GM12891 (cell line): ENCODE measurements around the gene ZC3H4.

ENCODE experiments used
- PAX5 ChIP-seq: IDR thresholded peaks from 2 replicates; pipeline ENCODE4 v1.6.1; 2011; ENCODE audit warnings: low read length, moderate library complexity, mild to moderate bottlenecking; ENCODE audit not compliant: insufficient read depth, severe bottlenecking
- POLR2A ChIP-seq: IDR thresholded peaks from 2 replicates; pipeline ENCODE4 v1.6.1; 2011; ENCODE audit warnings: low read depth, low read length, control low read depth
- POLR2AphosphoS5 ChIP-seq: IDR thresholded peaks from 2 replicates; pipeline ENCODE4 v1.6.1; 2011; ENCODE audit warnings: low read depth, low read length, control low read depth
- POU2F2 ChIP-seq: IDR thresholded peaks from 2 replicates; pipeline ENCODE4 v1.6.1; 2011; ENCODE audit warnings: low read depth, mild to moderate bottlenecking, control low read depth, low read length, moderate library complexity
- SPI1 ChIP-seq: IDR thresholded peaks from 2 replicates; pipeline ENCODE4 v1.6.1; 2011; ENCODE audit warnings: low read depth, low read length, control low read depth
- TAF1 ChIP-seq: IDR thresholded peaks from 2 replicates; pipeline ENCODE4 v1.6.1; 2011; ENCODE audit warnings: low read depth, low read length, control low read depth

- no peak for TF ChIP-seq POLR2A
- TF ChIP-seq TAF1, result no peak
- TF ChIP-seq SPI1, result no peak
- no peak for TF ChIP-seq POLR2AphosphoS5
- no peak for TF ChIP-seq PAX5
- TF ChIP-seq POU2F2, result no peak
Observed at GRCh38 chr19:47067215-47067847, 46.2 kb downstream of the ZC3H4 start.
